UCSD-AML1 (cell line): Measurements from ENCODE around the gene FGG.
A peak's percentile ranks its signal among the peaks of the same experiment; 100 is the strongest.

ENCODE experiments used
- DNase-seq: peaks from one replicate; lab custom pipeline; 2025; ENCODE audit not compliant: unreplicated experiment; lab: John Stamatoyannopoulos, UW

Gene FGG

GRCh38 chr4:154612472-154613414 lies at the start of gene FGG:
Gene FGG, minus strand, starts transcription at chr4:154612656. Its CDS starts 47 bp downstream, at chr4:154612609.
- DNase-seq, result no peak

- no peak for DNase-seq
Observed at GRCh38 chr4:154660052-154660451, 47.6 kb upstream of the FGG start.

- DNase-seq, result no peak
Observed at GRCh38 chr4:154658680-154659405, 46.4 kb upstream of the FGG start.

- DNase-seq, result no peak
Observed at GRCh38 chr4:154643493-154643892, 31.0 kb upstream of the FGG start.

- DNase-seq, result no peak
Observed at GRCh38 chr4:154642373-154643009, 30.0 kb upstream of the FGG start.

GRCh38 chr4:154640999-154641398 lies 28.5 kb upstream of the FGG start:
- no peak for DNase-seq

GRCh38 chr4:154634058-154634457 lies 21.6 kb upstream of the FGG start:
- no peak for DNase-seq

- DNase-seq, result no peak
Observed at GRCh38 chr4:154631828-154632227, 19.4 kb upstream of the FGG start.

GRCh38 chr4:154630324-154630723 lies 17.9 kb upstream of the FGG start:
- no peak for DNase-seq

GRCh38 chr4:154626793-154627484 lies 14.5 kb upstream of the FGG start:
- peak; percentile 44 for DNase-seq

- DNase-seq, result no peak
Observed at GRCh38 chr4:154625971-154626370, 13.5 kb upstream of the FGG start.

GRCh38 chr4:154623995-154624394 lies 11.5 kb upstream of the FGG start:
- no peak for DNase-seq

- DNase-seq, result no peak
Observed at GRCh38 chr4:154623436-154623835, 11.0 kb upstream of the FGG start.

- no peak for DNase-seq
Observed at GRCh38 chr4:154622598-154622997, 10.1 kb upstream of the FGG start.

GRCh38 chr4:154620111-154620510 lies 7.7 kb upstream of the FGG start:
- DNase-seq, result no peak

- DNase-seq, result peak; percentile 22
Observed at GRCh38 chr4:154618708-154619315, 6.4 kb upstream of the FGG start.

GRCh38 chr4:154617820-154618317 lies 5.4 kb upstream of the FGG start:
- DNase-seq, result no peak

- DNase-seq, result no peak
Observed at GRCh38 chr4:154616731-154617130, 4.3 kb upstream of the FGG start.

GRCh38 chr4:154616287-154616686 lies 3.8 kb upstream of the FGG start:
- no peak for DNase-seq

- no peak for DNase-seq
Observed at GRCh38 chr4:154615211-154615610, 2.8 kb upstream of the FGG start.
